Hematopoietic multipotent progenitor cell treated with erythropoietin and hydrocortisone succinate and interleukin-3 and kit ligand, for 6 days (in vitro differentiated cells): ENCODE data around the gene EDAR.

ENCODE experiments used
- DNase-seq: peaks from one replicate; pipeline ENCODE4 v3.0.0-alpha.2; 2015

Gene EDAR

GRCh38 chr2:108923019-108923700 is 65.9 kb downstream of the EDAR start:
- no peak for DNase-seq

- DNase-seq: no peak
Measured at GRCh38 chr2:108922141-108922915, 66.7 kb downstream of the EDAR start.

GRCh38 chr2:108921096-108922030 is 67.7 kb downstream of the EDAR start:
- DNase-seq: no peak

- DNase-seq: no peak
Measured at GRCh38 chr2:108920686-108921085, 68.3 kb downstream of the EDAR start.

GRCh38 chr2:108919571-108920373 is 69.2 kb downstream of the EDAR start:
- no peak for DNase-seq

- DNase-seq: no peak
Measured at GRCh38 chr2:108918941-108919341, 70.1 kb downstream of the EDAR start.

- DNase-seq: no peak
Measured at GRCh38 chr2:108918156-108918874, 70.7 kb downstream of the EDAR start.

- DNase-seq: no peak
Measured at GRCh38 chr2:108917526-108917925, 71.5 kb downstream of the EDAR start.

- DNase-seq: no peak
Measured at GRCh38 chr2:108916796-108917421, 72.1 kb downstream of the EDAR start.

GRCh38 chr2:108916122-108916795 is 72.8 kb downstream of the EDAR start:
- no peak for DNase-seq

GRCh38 chr2:108912629-108912902 is 76.5 kb downstream of the EDAR start:
- no peak for DNase-seq

- no peak for DNase-seq
Measured at GRCh38 chr2:108911807-108912628, 77.0 kb downstream of the EDAR start.

- DNase-seq: no peak
Measured at GRCh38 chr2:108911401-108911800, 77.6 kb downstream of the EDAR start.

- DNase-seq: no peak
Measured at GRCh38 chr2:108910541-108911396, 78.3 kb downstream of the EDAR start.

GRCh38 chr2:108910011-108910431 is 79.0 kb downstream of the EDAR start:
- no peak for DNase-seq

- DNase-seq: no peak
Measured at GRCh38 chr2:108909275-108909823, 79.7 kb downstream of the EDAR start.

- DNase-seq: no peak
Measured at GRCh38 chr2:108908713-108909070, 80.3 kb downstream of the EDAR start.

- DNase-seq: no peak
Measured at GRCh38 chr2:108907822-108908712, 81.0 kb downstream of the EDAR start.
